Stimulated activated CD8-positive, alpha-beta memory T cell treated with anti-CD3 and anti-CD28 coated beads, Interleukin-12 subunit alpha, Interleukin-12 subunit beta, amount 100 ng/mL, for 24 hours (primary cell): ENCODE data around the gene PIGA.
A peak's percentile ranks its signal among the peaks of the same experiment; 100 is the strongest.

Source experiments
- DNase-seq: peaks from one replicate; pipeline ENCODE4 v3.0.0-alpha.2; 2020; ENCODE audit errors: extremely low read depth

Gene PIGA

DNA sequence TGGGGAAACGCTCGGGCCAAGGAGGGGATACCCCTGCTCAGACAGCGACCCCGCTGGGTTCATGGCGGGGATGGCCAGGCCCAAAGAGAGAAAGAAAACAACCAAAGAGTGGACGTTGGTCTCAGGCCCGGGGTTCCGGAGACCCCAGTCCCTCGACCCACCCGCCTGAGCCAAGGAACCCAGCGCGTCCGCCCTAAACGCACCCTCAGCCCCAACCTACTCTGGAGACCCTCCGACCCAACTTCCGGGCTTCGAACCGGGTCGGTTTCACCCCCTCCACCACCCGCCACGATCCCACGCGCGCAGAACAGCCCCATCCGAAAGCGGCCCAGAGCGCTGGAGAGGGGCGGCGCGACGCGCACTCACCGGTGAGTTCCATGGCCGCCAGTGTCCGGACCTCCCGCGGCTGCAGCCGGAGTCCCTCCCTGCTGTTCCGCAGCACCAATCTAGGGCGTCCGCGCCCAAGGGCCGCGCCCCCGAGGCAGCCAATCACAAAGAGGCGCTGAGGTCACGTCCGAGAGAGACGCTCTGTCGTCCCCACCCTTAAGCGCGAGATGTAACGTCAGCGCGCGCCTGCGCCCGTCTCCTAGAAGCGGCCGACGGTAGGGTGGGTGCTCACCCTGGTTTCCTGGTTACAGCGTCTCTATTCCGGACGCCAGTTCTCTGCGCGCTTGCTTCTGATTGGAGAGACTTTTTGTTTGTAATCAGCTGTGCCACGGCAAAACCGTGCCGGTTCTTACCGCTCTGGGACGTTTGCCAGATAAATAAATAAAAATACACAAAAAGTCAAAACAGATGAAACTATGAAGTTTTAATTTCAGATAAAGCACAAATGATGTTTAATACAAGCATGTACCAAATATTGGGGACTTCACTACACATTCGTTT is at the start of gene PIGA:
TSS of gene PIGA (minus strand) at position 389 of the 888 bp plus-strand sequence. CDS start 3,593 bp downstream, outside the sequence.
- peak; percentile 75 for DNase-seq

DNA sequence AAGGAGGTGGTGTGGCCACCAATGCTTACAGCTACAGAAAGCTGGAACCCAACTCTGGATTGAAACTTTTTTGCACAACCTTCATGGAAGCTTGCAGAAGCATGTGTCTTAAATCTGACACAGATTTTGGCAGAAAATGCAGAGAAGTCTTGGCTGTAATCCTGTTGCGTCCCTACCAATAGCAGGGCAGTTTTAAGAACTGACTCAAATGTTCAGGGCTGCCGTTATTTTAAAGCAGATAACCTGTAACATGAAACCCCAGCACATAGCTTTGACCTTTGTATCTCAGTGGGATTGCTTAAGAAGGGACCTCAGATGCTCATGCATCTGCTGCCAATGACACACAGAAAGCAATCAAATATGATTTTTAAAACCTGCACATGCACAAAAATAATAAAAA is 49.0 kb upstream of the PIGA start, which contains the start of gene VEGFD:
TSS of gene VEGFD (minus strand) at position 110 of the 400 bp plus-strand sequence. CDS start 467 bp downstream, outside the sequence.
- DNase-seq, result no peak

- no peak for DNase-seq
Measured at GRCh38 chrX:15382813-15383212, 47.5 kb upstream of the PIGA start.

DNA sequence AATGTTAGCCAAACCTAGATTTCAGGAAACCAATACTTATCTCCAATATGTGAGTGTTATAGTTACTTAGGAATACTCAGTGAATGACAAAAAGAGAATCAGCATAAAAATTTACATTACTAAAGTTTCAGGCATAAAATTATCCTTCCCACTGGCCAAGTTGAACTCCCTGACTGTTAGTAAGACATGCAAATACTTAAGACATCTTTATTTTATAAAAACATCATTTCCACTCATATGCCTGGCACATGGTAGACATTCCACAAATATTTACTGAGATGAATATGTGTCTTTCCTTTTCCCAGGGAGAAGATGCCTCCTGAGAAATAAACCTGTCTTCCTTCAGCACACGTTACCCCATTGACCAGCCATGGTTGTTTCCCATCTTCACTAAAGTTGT is 41.6 kb upstream of the PIGA start:
- DNase-seq, result no peak

DNA sequence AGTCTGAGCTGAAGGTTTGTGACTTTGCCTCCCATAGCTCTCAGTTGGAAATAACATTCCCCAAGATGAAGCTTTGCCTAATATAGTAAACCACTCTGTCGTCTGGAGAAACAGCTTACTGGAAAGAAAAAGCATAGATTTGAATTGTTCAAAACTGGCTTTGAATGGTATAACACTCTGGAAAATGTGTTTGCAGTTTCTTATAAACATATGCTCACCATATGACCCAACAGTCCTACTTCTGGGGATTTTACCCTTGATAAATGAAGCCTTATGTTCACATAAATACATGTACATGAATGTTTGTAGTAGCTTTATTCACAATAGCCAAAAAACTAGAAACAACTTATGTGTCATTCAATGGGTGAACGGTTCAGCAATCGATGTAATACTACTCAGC is 38.7 kb upstream of the PIGA start:
- no peak for DNase-seq

GRCh38 chrX:15366506-15367352 is 31.4 kb upstream of the PIGA start:
- no peak for DNase-seq

DNA sequence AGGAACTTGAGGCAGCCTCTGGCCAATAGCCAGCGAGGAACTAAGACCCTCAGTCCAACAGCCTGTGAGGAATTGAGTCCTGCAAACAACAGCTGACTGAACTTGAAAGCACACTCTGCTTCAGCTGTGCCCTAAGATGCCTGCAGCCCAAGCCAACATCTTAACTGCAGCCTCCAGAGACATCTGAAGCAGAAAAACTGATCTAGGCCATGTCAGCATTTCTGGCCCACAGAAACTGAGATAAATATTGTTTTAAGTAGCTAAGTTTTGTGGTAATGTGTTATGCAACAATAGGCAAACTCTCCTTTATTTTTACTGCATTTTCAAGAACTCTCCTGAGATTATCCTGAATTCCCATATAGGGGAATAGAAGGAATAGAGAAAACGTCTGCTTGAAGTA is 24.4 kb upstream of the PIGA start:
- DNase-seq, result no peak

GRCh38 chrX:15358533-15358932 is 23.2 kb upstream of the PIGA start:
- DNase-seq, result no peak

- no peak for DNase-seq
Measured at GRCh38 chrX:15356444-15356843, 21.1 kb upstream of the PIGA start.

DNA sequence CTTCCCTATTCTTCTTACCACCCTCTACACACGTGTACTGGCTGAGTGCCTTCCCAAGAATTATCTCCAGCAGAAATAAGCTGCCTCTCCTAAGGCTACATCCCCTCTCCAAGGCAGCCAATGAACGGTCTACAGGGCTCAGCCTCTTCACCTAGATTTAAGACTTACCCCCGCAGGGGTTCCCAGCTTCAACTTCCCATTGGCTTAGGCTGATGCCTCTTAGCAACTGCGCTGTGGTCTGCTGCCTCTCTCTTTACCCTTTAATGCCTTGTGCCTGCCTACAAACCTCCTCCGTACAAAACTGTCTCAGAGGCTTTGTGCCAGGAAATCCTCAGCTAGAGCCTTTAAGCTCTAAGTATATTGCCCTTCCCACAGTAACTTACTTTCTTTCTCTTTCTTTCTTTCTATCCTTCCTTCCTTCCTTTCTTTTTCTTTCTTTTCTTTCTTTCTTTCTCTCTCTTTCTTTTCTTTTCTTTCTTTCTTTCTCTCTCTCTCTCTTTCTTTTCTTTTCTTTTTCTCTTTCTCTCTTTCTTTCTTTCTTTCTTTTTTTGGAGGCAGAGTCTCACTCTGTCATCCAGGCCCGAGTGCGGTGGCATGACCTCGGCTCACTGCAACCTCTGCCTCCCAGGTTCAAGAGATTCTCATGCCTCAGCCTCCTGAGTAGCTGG is 15.1 kb upstream of the PIGA start:
- DNase-seq, result no peak

- DNase-seq, result no peak
Measured at GRCh38 chrX:15349046-15349445, 13.7 kb upstream of the PIGA start.

DNA sequence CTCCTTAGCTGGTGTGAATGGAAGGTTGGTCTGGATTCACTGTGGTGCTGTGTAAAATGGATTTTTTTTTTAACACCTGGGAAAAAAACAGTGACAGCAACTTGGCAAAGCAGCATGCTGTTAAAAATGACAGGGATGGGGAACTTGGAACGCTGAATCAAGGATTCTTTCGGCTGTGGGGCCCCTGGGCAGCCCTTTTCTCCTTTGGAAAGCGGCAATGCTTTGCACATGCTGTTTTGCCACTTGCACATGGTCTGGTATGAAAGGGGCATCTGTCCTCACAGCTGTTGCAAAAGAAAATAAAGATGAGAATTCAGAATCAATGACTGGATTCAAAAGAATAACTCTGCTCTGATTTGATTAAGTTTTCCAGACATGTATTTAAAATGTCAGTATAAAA is 10.7 kb upstream of the PIGA start:
- no peak for DNase-seq

DNA sequence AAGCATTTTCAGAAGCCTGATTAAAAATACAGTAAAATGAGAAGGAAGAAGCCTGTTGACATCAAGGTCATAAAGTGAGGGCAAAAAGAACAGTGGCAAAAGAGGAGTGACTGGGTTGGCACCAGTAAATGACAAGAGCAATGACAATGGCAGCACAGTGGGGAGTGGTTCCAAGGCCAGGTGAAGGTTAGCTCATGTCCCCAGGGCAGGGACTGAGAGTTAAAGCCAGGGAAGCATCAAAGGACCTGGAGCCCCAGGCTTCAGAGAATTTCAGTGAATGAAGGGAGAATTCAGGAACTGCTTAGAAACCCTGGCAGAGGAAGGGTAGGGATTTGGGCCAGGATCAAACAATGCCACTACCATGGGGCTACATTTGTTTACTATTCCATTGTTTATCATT is 8.8 kb upstream of the PIGA start:
- no peak for DNase-seq

DNA sequence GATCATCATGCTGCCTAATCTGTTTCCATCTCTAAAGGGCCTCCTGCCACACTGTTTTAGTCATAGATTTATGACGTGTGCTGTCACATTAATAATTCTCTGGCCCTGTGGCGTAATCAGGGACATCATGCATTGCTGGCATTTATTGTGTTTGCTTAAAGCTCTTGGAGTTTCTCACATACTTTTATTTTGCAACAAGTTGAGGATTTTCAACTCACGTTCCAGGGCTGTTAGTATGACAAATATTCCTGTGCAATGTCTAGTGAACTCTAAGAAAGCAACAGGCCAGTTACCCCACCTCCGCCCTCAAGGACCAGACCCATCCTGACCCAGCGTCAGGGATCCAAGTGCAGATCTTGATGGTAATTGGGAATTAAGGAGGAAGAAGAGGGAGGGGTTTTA is 7.8 kb upstream of the PIGA start:
- DNase-seq, result no peak

DNA sequence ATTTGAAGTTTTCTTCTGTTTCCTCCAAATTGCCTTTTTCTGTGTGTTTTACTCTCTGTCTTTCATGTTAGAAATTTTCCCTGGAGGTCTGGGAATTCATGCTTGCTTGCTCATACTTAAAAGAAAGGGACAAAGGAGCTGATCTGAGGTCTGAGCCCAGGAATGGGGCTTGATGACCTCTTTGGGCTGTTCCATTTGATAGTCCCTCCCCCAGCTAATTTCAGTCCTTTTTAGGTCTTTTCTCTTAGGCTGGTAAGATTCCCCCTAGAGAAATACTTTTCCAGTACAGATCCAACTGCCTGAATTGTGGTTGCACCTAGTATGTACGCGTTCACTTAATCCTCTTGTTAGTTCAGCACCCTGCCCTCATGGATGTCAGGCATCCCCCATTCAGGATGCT is 5.5 kb upstream of the PIGA start:
- DNase-seq, result no peak

DNA sequence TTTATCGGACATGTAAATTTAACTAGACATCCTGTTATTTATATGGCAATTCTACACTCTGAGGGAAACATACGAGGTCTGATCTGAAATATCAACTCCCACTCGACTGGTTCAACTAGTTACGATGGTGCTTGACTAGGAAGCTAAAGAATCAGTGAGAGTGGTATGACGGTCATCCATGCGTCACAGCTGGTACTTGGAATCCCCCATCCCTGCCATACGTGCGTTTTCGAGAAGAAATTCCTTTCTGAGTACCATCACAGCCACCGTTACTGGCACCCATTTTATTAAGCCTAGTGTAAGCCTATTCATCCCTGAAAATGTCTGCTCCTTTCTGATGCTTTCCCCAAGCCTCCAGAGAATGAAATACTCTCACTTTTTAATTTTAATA is 695 bp upstream of the PIGA start:
- DNase-seq, result no peak

GRCh38 chrX:15334561-15334960 is 762 bp downstream of the PIGA start:
- DNase-seq, result no peak

- no peak for DNase-seq
Measured at GRCh38 chrX:15328821-15329220, 6.5 kb downstream of the PIGA start.

GRCh38 chrX:15328131-15328530 is 7.2 kb downstream of the PIGA start:
- no peak for DNase-seq

- no peak for DNase-seq
Measured at GRCh38 chrX:15322472-15322871, 12.9 kb downstream of the PIGA start.

- DNase-seq, result no peak
Measured at GRCh38 chrX:15322072-15322471, 13.3 kb downstream of the PIGA start.

GRCh38 chrX:15321447-15321846 is 13.9 kb downstream of the PIGA start:
- DNase-seq, result no peak
